Fibroblast of mammary gland (primary cell): Measurements from ENCODE around the gene PRXL2B.

Source experiments
- DNase-seq: peaks from one replicate; pipeline ENCODE4 v3.0.0-alpha.2; 2010; ENCODE audit warnings: low read depth
- H3K4me3 ChIP-seq: 2 replicates; pipeline ENCODE4 v1.5.1; 2011; ENCODE audit warnings: low read depth, mild to moderate bottlenecking, low read length, moderate library complexity; ENCODE audit not compliant: control insufficient read depth
- CTCF ChIP-seq: conservative IDR thresholded peaks from 2 replicates; pipeline ENCODE4 v1.5.1; 2011; ENCODE audit warnings: low read depth, low read length, inconsistent platforms; ENCODE audit not compliant: control insufficient read depth, insufficient read depth

The PRXL2B gene

GRCh38 chr1:2594001-2594640 is 7.5 kb downstream of the PRXL2B start:
- DNase-seq = no peak
- H3K4me3 ChIP-seq = no peak overlapping the region
- no peak for TF ChIP-seq CTCF

DNA sequence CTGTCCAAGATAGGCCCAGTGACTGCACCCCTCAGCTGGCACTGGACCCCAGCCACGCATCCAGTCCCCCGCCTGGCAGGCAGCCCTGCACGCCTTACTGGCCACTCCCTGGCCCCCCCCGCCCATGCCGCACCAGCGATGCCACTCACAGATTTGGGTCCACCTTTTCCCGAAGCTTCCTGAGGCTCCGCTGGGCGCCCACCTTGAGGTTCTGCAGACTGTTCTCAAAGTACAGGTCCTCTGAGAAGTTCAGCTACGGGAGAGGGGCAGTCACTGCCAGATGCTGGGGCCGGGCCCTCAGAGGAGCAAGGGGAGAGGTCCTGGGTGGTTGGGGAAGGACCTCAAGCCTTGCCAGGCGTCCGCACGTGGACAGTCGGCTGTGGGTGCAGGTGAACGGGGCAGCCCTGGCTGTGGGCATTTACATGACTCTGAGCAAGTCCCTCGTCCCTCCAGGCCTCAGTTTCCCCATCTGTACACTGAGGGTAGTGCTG is 8.1 kb downstream of the PRXL2B start:
- TF ChIP-seq CTCF = no peak
- H3K4me3 ChIP-seq = no peak overlapping the region
- no peak for DNase-seq

GRCh38 chr1:2595261-2595811 is 8.8 kb downstream of the PRXL2B start:
- H3K4me3 ChIP-seq = no peak overlapping the region
- no peak for TF ChIP-seq CTCF
- DNase-seq = no peak

DNA sequence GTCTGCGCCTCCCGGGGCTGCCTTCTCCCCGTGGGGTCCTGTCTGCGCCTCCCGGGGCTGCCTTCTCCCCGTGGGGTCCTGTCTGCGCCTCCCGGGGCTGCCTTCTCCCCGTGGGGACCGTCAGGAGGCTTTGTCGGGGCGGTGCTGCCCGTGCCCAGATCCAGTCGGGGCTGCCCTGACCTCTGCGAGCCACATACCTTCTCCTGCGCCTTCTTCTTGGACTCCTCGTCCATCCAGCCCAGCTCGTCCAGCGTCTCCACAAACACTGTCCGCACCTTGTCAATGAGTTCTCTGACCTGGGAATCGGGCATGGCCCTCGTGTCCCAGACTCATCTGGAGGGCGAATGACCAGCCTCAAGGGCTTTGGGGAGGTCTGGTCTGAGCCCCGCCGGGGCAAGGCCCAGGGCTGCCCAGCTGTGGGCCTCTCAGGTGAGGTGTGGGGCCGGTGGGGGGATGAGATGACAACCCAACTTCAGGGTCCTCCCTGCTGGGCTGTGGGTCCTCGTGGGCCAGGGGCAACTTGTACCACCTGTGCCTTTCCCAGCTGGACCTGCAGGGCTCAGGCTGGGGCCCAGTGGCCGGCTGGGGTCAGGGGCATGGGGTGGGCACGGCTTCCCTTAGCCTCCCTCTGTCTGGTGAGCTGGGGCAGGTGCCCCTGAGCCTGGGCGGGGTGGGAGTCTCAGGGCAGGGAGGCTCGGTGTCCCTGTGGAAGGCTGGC is 9.4 kb downstream of the PRXL2B start:
- no peak for DNase-seq
- H3K4me3 ChIP-seq = no peak overlapping the region
- TF ChIP-seq CTCF = no peak

GRCh38 chr1:2596530-2597333 is 10.2 kb downstream of the PRXL2B start:
- no peak for TF ChIP-seq CTCF
- DNase-seq = no peak
- H3K4me3 ChIP-seq = no peak overlapping the region
